COLO829 (cell line): ENCODE data around the gene VWA1.
"Not testable (repeated sequence)": the region's sequence is repeated elsewhere in the genome, so short reads cannot be mapped to it uniquely, and the experiment has no call there.

Experiments used
- DNase-seq: peaks from one replicate; pipeline ENCODE4 v3.0.0; 2012; ENCODE audit warnings: low spot score

Gene VWA1

DNA sequence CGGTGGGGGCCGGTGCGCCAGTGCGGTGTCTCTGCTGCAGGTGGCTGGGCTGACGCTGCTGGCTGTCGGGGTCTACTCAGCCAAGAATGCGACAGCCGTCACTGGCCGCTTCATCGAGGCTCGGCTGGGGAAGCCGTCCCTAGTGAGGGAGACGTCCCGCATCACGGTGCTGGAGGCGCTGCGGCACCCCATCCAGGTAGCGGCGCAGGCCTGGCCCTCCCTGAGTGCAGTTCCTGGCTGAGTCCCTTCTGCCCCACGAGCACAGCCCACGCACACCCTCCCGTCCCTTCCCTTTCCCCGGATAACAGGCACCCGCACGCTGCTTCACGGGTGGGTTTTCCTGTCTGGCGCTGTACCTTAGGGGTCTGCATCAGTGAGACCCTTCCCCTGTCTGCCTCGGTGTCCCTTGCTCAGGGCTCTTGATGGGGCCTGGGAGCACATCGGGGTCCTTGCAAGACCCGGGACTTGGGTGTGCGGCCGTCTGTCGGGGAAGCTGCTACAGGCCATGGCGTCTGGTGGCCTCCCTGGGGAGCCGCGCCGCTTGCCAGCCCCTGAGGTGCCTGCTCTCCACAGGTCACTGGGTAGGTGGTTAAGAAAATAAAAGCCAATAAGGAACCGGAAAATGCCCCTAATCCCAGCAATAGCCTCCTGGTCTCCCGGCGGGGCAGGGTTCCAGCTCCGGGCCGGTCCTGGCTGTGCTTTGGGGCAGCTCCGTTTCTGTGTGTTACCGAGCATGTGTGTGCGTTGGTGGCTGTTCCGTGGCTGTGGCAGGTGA lies 49.7 kb downstream of the VWA1 start:
- not testable (repeated sequence) for DNase-seq

DNA sequence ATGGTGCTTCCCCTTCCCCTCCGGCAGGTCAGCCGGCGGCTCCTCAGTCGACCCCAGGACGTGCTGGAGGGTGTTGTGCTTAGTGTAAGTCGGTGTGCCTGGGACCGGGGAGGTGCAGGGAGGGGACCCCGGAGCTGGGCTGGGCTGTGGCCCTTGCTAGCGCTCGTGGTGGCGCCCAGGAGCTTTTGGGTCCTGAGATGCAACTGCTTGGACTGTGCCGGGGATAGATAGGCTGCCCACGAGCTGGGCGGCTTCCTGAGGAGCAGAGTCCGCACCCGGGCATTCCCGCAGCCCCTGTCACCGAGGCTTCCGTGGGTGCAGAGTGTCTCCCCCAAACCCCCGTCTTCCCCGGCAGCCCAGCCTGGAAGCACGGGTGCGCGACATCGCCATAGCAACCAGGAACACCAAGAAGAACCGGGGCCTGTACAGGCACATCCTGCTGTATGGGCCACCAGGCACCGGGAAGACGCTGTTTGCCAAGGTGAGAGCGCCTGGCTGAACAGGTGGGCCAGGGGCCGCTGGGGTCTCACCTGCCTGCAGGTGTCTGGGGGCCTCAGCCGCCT lies 50.3 kb downstream of the VWA1 start:
- DNase-seq, result not testable (repeated sequence)

DNA sequence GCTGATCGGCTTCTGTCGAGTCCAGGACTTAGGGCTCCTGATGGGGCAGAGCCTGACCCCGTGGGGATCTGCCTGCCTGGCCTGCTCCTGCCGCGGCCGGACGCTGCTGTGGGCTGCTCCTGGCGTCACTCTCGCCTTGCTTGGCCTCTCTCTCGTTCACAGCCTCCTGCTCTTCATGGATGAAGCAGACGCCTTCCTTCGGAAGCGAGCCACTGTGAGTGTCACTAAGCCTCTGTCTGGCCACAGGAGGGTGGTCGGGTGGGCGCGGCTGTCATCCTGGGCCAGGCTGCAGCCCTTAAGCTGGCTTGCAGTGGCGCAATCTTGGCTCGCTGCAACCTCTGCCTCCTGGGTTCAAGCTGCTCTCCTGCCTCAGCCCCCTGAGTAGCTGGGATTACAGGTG lies 52.2 kb downstream of the VWA1 start:
- no peak for DNase-seq

DNA sequence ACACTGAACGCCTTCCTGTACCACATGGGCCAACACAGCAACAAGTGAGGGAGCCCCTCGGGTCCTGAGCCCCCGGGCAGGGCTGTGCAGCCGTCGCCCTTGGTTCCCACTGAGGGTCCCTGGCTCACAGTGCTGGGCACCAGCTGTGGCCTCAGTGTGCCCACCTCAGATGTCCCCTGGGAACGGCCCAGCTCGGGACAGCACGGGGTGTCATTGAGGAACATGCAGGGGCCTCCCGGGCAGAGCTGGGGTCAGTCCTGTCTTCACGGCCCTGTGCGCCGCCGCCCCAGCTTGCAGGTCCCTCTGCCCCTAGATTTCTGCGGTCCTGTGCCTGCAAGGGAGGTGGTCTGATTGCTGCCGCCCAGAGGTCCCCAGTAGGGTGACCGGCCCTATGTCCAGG lies 53.7 kb downstream of the VWA1 start:
- no peak for DNase-seq

DNA sequence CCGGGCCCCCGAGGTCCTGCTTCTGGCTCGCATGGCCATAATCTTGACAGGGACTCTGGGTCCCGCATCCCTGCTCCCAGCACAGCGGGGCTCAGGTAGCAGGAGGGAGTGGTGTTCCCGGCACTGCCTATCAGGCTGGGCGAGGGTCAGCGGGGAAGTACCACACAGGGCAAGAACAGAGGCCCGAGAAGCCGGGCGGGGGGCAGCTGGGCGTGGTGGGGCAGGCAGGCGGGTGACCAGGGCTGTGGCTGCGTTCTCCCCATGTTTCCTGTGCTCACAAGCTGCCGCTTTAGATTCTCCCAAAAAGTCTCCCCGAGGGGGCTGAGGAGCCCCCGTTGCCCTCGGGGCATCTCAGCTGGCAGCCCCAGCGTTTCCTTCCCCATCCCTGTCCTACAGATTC lies 54.4 kb downstream of the VWA1 start:
- no peak for DNase-seq

DNA sequence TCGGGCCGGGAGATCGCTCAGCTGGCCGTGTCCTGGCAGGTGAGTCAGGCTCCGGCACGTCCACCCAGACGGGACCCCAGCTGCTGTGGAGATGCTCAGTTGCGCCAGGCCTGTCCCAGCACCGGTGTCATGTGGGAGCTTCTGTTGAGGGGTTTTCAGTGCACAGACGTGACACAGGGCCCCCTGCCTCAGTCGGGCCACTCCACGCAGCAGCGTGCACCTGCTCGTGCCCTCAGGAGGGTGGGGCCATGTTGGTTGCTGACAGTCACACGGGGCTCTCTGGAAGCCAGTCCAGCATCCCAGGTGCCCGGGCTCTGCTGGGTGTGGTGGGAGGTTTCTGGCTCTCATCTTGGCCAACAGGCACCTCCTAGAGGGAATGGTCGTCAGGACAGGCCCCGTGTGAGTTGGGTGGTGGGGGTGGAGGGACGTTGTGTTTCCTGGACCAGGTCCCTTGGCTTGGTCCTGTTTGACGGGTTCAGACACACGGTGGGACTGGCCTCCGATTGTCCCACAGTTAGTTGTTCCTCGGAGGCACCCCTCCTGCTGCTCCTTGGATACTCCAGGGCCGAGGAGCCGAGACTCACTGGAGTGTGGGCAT lies 55.2 kb downstream of the VWA1 start:
- no peak for DNase-seq

DNA sequence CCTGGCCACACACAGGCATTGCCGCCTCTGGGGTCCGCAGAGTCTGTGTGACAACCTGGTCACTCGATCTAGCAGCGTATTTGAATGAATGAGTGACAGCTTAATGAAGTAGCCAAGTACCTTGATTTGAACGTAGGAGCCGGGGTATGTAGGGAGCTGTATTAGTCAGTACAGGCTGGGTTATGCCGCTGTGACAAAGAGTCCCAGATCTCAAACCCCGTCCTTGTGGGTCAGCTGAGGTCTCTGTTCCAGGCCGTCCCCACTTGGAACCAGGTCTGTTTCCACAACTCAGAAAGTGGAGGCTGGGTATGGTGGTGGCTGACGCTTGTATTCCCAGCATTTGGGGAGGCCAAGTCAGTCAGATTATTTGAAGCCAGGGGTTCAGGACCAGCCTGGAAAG lies 56.1 kb downstream of the VWA1 start:
- DNase-seq, result no peak
